HTR-8/SVneo (cell line): Measurements from ENCODE around the gene CYP27B1.
A peak's percentile ranks its signal among the peaks of the same experiment; 100 is the strongest.

Experiments used
- DNase-seq: peaks from one replicate; pipeline ENCODE4 v3.0.0; 2011; ENCODE audit warnings: low spot score, mixed read lengths; ENCODE audit not compliant: insufficient read length
- FAIRE-seq: peaks from 2 replicates; lab custom pipeline; 2011; peaks lifted over from hg19 to GRCh38; lab: Jason Lieb, UNC

CYP27B1 gene

GRCh38 chr12:57766464-57767304 lies at the start of gene CYP27B1:
Gene CYP27B1, minus strand, starts transcription at chr12:57767078. Its CDS starts 37 bp downstream, at chr12:57767041.
- FAIRE-seq = peak; percentile 62
- peak; percentile 66 for DNase-seq

- DNase-seq (no peak), FAIRE-seq (no peak)
Observed at GRCh38 chr12:57816001-57816854, 49.4 kb upstream of the CYP27B1 start.

- DNase-seq = no peak
- no peak for FAIRE-seq
Observed at GRCh38 chr12:57815177-57816000, 48.5 kb upstream of the CYP27B1 start.

- FAIRE-seq = no peak
- DNase-seq = no peak
Observed at GRCh38 chr12:57813971-57814772, 47.3 kb upstream of the CYP27B1 start.

- DNase-seq = no peak
- FAIRE-seq = no peak
Observed at GRCh38 chr12:57813111-57813970, 46.5 kb upstream of the CYP27B1 start.

GRCh38 chr12:57811028-57811755 lies 44.3 kb upstream of the CYP27B1 start:
- FAIRE-seq (no peak), DNase-seq (no peak)

GRCh38 chr12:57810450-57810849 lies 43.6 kb upstream of the CYP27B1 start:
- DNase-seq = no peak
- no peak for FAIRE-seq

- no peak for FAIRE-seq
- no peak for DNase-seq
Observed at GRCh38 chr12:57809425-57809824, 42.5 kb upstream of the CYP27B1 start.

GRCh38 chr12:57808351-57808750 lies 41.5 kb upstream of the CYP27B1 start:
- DNase-seq = no peak
- no peak for FAIRE-seq

- FAIRE-seq = no peak
Observed at GRCh38 chr12:57807285-57807684, 40.4 kb upstream of the CYP27B1 start.

GRCh38 chr12:57806677-57807076 lies 39.8 kb upstream of the CYP27B1 start:
- no peak for DNase-seq
- FAIRE-seq = no peak

More at GRCh38 chr12:57807285-57807684, 40.4 kb upstream of the CYP27B1 start:
- DNase-seq = no peak

- DNase-seq = peak; percentile 61
- FAIRE-seq = no peak
Observed at GRCh38 chr12:57803319-57803893, 36.5 kb upstream of the CYP27B1 start.

- no peak for FAIRE-seq
- DNase-seq = no peak
Observed at GRCh38 chr12:57802607-57803006, 35.7 kb upstream of the CYP27B1 start.

- DNase-seq (no peak), FAIRE-seq (no peak)
Observed at GRCh38 chr12:57800965-57801364, 34.1 kb upstream of the CYP27B1 start.

GRCh38 chr12:57797933-57798332 lies 31.1 kb upstream of the CYP27B1 start:
- no peak for FAIRE-seq

GRCh38 chr12:57796996-57797395 lies 30.1 kb upstream of the CYP27B1 start:
- no peak for DNase-seq
- no peak for FAIRE-seq

More at GRCh38 chr12:57797933-57798332, 31.1 kb upstream of the CYP27B1 start:
- DNase-seq = no peak

- no peak for DNase-seq
- no peak for FAIRE-seq
Observed at GRCh38 chr12:57795354-57795753, 28.5 kb upstream of the CYP27B1 start.
